Hematopoietic multipotent progenitor cell treated with erythropoietin and hydrocortisone succinate and interleukin-3 and kit ligand, for 6 days (in vitro differentiated cells): Measurements from ENCODE around the gene KNOP1.

Source experiments
- DNase-seq: peaks from one replicate; pipeline ENCODE4 v3.0.0-alpha.2; 2015

KNOP1 gene

GRCh38 chr16:19705843-19706242 lies 12.2 kb downstream of the KNOP1 start:
- no peak for DNase-seq

- DNase-seq: no peak
Observed at GRCh38 chr16:19705146-19705501, 12.9 kb downstream of the KNOP1 start.

GRCh38 chr16:19704321-19705145 lies 13.5 kb downstream of the KNOP1 start:
- DNase-seq: no peak

GRCh38 chr16:19703172-19703889 lies 14.7 kb downstream of the KNOP1 start:
- no peak for DNase-seq

GRCh38 chr16:19701091-19701490 lies 16.9 kb downstream of the KNOP1 start:
- DNase-seq: no peak

GRCh38 chr16:19700319-19700781 lies 17.7 kb downstream of the KNOP1 start:
- DNase-seq: no peak

DNA sequence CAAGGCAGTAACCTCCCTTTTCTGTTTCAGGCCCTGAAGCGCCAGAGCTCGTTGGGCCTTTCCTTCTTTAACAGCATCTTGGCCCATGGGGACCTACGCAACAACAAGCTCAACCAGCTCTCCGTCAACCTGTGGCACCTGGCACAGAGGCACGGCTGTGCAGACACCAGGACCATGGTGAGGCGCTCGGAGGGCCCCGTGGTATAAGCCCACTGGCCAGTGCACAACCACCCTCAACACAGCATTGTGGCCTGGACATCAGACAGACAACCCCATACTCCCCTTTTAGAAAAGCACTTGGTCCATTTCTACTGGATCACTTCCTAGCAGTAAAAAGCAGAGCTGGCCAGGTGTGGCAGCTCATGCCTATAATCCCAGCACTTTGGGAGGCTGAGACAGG lies 18.6 kb downstream of the KNOP1 start:
- no peak for DNase-seq

DNA sequence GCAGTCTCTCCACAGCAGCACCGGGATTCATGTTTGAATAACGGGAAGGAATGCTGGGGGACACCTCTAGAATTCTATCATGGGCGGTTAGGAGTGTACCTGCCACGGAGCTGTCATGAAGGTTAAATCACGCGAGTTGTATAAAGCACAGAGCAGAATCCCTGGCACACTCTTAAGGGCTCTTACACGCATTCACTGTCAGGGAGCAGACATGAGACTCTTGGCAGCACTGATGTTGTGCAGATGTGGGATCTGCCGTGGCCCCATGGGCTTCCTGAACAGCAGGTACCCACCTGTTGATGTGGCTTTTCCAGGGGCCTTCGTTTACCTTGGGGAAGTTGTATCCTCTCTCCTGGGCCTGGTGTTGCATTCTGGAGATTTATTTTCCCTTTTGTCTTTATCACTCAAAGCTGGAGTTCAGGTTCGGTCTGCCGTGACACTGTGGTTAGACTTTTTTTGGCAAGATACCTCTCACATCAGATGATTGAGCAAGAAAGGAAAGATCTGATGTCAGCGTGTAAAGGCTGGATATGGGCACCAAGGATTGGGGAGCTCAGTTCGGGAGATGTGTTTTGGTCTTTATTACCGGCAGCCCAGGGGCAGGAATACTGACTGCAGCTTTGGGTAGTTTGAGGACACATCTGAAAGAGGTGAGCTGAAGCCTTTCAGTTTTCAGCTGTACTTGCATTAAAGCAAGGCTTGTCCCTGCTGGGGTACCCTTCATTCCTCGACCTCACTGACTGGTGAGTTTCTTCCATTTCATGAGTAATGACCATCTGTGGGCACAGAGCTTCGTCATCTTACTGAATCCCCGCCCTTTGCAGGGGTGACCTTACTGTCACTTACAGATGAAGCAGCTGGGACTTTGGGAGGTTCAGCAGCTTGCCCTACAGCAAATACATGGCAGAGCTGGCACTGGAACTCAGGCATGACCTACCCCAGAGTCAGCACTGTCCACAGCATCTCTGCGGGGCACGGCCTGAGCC lies 19.3 kb downstream of the KNOP1 start:
- DNase-seq: no peak

DNA sequence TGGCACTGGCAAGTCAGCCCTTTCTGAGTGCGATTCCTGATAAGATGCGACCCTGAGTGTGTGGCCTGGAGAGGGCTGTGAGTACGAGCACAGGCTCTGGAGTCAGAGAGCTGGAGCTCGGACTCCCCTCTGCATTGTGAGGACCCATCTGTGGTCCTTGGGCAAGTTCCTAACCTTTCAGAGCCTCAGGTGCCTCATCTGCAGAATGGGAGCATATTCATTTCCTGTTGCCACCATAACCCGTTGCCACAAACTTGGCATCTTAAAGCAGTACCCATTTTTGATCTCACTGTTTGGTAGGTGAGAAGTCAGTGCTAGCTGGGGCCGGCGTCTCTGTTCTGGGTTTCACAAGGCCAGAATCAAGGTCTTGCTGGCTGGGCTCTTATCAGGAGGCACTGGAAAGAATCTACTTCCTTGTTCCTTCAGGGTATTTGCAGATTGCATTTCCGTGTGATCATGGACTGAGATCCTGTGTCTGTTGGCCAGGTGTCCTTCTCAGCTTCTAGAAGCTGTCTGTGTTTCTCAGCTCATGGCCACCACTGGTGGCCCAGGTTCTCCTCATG lies 20.2 kb downstream of the KNOP1 start:
- peak; percentile 16 for DNase-seq

DNA sequence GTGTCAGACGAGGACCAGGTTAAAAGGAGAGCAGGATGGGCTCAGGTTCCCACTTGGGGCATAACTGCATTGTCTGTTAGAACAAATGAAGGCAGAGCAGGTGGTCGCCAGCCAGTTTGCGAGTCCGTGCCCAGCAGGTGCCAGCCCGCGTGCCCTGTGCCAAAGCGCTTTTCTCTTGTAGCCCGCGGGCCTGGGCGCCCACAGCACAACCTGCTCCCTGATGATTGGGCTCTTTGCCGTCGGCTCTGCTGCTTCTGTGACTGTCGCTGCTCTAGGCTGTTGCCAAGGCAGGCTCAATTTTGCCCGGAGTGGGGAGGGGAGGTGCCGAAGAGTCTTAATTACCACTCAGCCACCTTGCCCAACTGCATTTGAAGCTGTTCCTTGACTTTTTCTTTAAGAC lies 21.1 kb downstream of the KNOP1 start:
- no peak for DNase-seq

DNA sequence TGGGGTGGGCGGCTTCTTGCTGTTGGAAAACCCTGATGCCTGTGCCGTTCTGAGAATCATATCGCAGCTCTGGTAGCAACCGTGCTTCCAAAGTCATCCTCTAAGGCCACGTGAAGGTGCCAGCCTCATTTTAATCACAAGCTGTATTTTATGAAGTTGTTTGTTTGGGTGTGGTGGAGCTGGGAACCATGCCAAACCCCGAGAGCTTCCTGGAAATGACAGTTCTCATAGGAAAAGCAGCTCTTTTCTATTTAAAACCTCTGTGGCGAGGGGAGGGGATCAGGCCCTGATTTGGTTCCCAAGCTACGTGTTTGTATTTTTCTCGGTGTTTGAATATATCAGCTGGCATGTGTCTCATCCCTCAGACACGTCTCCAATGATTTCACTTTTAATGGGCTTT lies 21.7 kb downstream of the KNOP1 start:
- DNase-seq: peak; percentile 82

DNA sequence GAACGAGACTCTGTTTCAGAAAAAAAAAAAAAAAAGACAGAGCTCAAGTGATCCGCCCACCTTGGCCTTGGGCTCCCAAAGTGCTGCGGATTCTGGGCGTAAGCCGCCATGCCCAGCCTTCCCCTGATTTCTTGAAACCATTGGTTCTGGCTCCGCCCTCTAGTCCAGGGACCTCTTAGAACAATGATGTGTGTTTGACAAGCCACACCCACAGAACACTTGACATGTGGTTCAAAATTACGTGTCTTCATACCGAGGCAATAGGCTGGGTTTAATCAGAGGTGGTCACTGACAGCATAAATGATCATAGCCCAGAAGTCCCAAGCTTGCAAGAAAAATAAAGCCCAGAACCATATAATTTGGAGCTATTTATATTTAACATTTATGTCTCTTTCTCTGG lies 23.0 kb downstream of the KNOP1 start:
- peak; percentile 8 for DNase-seq

GRCh38 chr16:19691161-19691711 lies 26.8 kb downstream of the KNOP1 start:
- DNase-seq: no peak

DNA sequence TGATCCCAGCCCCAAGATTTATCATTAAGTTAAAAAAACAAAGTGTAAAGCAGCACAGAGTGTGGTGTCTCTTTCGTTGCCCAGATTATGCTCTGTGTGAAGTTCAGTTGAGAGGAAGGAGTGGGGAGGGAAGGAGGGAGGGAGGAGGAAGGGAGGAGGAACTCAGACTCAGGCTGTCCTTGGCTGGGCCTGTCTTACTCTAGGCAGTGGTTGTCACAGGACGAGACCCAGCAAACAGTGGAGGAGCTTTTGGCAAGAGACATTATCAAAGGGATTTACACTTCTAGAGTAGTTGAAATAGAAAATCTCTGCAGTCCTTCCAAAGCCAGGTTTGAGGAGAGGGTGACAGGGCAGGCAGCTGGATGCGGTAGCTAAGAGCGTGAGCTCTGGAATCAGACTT lies 27.8 kb downstream of the KNOP1 start:
- no peak for DNase-seq

DNA sequence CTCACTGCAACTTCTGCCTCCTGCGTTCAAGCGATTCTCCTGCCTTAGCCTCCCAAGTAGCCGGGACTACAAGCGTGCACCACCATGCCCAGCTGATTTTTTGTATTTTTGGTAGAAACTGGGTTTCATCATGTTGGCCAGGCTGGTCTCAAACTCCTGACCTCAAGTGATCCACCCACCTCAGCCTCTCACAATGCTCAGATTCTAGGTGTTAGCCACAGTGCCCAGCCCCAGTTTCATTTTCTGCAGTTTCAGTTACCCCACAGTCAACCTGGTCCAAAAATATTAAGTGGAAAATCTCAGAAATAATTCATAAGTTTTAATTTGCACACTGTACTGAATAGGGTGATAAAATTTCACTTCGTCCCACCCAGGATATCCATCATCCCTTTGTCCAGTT lies 28.7 kb downstream of the KNOP1 start:
- no peak for DNase-seq

DNA sequence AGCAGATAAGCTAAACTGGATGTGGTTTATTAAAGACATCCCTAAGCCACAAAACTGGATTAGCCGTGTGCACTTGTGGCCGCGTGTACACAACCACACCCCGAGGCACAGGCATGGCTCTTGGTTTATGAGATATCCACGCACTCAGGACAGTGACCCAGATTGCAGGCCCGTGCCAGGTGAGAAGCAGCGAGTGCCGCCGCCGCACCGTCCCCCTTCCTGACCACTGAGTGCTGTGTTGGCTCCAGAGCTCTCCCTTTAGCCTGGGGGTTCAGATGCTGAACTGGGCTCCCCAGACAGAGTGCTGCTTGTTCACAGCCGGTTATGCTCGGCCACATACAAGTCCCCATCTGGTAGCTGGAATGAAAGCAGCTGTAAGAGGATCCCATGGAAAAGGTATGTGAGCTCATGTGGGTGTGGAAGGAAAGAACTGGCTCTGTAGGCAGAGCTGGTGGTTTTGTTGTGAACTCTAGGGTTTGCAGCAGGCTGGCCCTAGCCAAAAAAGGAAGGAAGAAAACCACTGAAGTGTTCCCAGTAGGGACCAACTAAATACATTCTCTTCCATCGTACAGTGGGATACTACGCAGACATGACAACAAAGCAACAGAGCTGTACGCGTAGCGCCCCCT lies 29.5 kb downstream of the KNOP1 start:
- no peak for DNase-seq

GRCh38 chr16:19687279-19687678 lies 30.7 kb downstream of the KNOP1 start:
- no peak for DNase-seq

DNA sequence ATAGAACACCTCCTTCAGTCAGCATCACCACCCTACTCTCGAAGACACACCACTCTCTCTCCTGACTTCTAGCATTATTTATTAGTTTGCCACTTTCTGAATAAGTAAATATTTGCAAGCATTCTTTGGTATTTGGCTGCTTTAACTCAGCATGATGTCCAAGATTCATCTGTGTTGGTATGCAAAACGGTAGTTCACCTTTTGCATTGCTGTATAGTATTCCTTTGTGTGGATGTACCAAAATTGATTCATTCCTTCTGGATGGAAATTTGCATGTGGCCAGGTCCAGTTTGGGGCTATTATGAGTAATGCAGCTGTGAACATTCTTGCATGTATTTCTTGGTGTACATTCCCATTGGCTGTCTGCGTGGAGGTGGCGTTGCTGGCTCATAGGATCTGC lies 32.9 kb downstream of the KNOP1 start:
- no peak for DNase-seq

DNA sequence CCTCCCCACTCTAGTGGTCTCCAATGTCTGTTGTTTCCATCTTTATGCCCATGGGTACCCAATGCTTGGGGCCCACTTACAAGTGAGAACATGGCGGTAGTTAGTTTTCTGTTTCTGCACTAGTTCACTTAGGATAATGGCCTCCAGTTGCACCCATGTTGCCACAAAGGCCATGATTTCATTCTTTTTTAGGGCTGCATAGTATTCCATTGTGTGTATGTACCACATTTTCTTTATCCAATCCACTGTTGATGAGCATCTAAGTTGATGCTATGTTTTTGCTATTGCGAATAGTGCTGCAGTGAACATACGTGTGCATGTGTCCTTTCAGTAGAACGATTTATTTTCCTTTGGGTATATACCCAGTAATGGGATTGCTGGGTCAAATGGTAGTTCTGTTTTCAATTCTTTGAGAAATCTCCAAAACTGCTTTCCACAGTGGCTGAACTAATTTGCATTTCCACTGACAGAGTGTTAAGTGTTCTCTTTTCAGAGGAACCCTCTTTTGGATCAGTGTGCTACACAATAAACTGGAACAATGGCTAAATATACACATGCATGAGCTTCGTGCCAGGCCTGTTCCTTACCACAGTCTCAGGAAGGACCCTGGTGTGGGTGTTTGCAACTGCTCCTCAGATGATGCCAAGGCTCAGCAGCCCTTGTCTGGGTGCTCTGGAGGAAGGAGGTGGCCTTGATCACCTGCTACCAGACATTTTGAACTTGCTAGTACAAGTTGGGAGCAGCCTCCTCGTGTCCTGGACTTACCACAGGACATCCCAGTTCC lies 34.4 kb downstream of the KNOP1 start:
- DNase-seq: no peak

- no peak for DNase-seq
Observed at GRCh38 chr16:19681637-19682036, 36.4 kb downstream of the KNOP1 start.

DNA sequence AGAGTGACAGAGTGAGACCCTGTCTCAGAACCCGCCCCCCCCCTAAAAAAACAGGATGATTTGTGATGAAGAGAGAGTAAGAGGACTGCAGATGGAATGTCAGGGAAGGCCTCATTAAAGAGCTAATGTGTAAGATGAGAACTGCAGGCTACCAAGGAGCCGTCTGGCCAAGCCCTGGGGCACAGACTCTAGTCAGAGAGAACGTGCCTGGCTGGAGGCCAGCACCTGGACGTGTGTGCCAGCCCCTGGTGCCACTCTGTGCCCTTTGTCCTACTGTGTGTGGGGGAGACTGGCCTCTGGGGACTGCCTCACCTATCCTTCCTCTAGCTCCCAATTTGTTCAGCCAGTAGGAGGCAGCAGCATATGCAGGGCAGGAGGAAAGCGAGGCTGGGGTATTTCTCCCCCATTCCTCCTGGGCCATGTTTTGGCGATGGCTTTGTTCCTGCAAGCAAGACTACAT lies 37.1 kb downstream of the KNOP1 start:
- no peak for DNase-seq
